ENCODE measurements around the gene PELO. TPM values are rescaled to one million over a fixed set of nuclear protein-coding genes. Genes with fewer than 3 reads are reported as not detected.

Gene PELO
- total and polyA plus RNA-seq, 3 donors from 2014 or later, result 9.0 to 10.6 (median 9.4) TPM

DNA sequence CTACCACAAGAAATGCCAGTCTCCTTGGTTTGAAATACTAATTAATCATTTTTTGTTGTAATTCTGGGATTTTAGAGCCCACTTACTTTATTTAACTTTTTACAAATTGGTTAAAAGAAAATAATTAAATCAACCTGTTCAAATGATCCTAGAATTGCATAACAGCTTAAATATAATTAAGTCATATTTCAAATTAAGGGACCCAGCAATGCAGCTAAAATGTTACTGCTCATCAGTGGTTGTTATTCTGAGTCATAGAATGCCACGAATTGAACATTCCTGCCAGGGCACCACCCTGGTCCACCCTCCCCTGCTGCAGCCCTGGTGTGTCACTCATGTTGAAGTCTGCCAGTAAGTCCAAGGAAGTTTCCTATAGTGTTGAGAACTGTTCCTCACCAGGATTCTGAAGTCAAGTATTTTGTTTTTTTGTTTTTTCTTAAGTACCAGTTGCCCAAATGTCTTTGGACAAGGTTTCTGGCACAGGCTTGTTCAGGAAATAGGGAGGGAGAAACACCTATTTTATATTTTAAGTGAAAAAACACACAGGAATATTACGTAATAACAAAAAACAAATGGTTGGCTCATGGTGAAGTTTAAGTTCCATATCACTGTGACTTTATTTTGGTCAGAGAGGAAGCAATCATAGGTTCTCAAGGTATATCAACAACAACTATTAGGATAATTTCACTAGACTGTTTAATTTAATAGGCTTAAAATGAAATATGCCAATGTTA lies 4.3 kb upstream of the PELO start:
- Histone ChIP-seq H3K36me3 (ENCODE audit: low read depth, missing control alignments) (no peaks in the 10 kb centered on the region), H3K9me3 (no peaks in the 10 kb centered on the region), H3K27me3 (no peaks in the 10 kb centered on the region), H3K4me3 (no peak overlapping the region), H3K27ac (no peak overlapping the region), H3K4me1 (no peaks in the 10 kb centered on the region)
- no peak for DNase-seq
- 84% methylated on average over 2 of the region's 2 CpGs for WGBS, 2 donors
- TF ChIP-seq, protein P1, sequence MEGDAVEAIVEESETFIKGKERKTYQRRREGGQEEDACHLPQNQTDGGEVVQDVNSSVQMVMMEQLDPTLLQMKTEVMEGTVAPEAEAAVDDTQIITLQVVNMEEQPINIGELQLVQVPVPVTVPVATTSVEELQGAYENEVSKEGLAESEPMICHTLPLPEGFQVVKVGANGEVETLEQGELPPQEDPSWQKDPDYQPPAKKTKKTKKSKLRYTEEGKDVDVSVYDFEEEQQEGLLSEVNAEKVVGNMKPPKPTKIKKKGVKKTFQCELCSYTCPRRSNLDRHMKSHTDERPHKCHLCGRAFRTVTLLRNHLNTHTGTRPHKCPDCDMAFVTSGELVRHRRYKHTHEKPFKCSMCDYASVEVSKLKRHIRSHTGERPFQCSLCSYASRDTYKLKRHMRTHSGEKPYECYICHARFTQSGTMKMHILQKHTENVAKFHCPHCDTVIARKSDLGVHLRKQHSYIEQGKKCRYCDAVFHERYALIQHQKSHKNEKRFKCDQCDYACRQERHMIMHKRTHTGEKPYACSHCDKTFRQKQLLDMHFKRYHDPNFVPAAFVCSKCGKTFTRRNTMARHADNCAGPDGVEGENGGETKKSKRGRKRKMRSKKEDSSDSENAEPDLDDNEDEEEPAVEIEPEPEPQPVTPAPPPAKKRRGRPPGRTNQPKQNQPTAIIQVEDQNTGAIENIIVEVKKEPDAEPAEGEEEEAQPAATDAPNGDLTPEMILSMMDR (IDR thresholded peaks at IDR 0.05), result no peak
- TF ChIP-seq POLR2A (IDR thresholded peaks at IDR 0.05), result no peak
- intact Hi-C loops (cut with DNase I; ENCODE audit: low total_unique reads), result no loop called here

DNA sequence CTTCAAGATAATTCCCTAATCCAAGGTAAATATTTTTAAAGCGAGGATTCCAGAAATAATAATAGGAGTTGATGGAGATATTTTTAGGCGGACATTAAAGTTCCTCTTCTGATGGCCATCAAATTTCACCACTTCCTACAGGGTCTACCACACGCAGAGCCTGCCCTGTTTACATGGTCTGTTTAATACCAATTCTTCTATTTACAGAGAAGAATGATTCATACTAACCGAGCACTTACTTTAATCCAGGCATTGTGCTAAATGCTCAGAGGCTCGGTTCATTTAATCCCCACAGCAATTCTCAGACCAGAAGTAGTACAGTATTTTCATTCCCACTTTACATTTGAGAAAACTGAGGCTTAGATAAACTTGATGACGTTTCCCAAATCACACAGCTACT lies 3.0 kb upstream of the PELO start:
- no peaks in the 10 kb centered on the region for H3K36me3 ChIP-seq (ENCODE audit: low read depth, missing control alignments)
- intact Hi-C loops (cut with DNase I; ENCODE audit: low total_unique reads), result no loop called here
- no peak for DNase-seq
- no peaks in the 10 kb centered on the region for H3K27me3 ChIP-seq
- no peak overlapping the region for H3K27ac ChIP-seq
- TF ChIP-seq, protein P1 (IDR thresholded peaks at IDR 0.05), result no peak
- no peak for TF ChIP-seq POLR2A (IDR thresholded peaks at IDR 0.05)
- H3K9me3 ChIP-seq, result no peaks in the 10 kb centered on the region
- WGBS, 2 donors, result 88 to 89% methylated on average over 6 of the region's 6 CpGs
- no peak overlapping the region for H3K4me3 ChIP-seq
- H3K4me1 ChIP-seq, result no peaks in the 10 kb centered on the region

DNA sequence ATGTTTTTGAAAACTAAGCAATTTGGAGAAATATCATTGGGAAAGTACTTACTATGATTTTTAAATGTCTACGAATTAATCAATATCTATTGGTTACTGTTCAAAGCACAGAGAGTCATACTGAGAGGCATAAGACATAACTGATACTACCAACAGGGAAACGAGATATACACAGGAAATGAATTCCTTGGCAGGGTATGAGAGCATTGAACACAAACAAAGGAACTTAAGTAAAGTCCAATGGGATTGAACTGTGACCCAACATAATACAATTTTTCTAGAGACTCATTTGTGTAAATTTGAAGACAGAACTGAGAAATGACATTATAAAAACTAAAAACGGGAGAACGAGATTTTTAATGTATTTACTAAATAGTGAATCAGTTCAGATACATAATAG lies 1.3 kb upstream of the PELO start:
- H3K27ac ChIP-seq, result peak overlapping the region in 1 of 2 donors; percentile 23
- intact Hi-C loops (cut with DNase I; ENCODE audit: low total_unique reads), result no loop called here
- no peak overlapping the region for H3K4me3 ChIP-seq
- no peaks in the 10 kb centered on the region for H3K9me3 ChIP-seq
- 38 to 47% methylated on average over 4 of the region's 4 CpGs for WGBS, 2 donors
- DNase-seq, result no peak
- no peaks in the 10 kb centered on the region for H3K27me3 ChIP-seq
- H3K36me3 ChIP-seq (ENCODE audit: low read depth, missing control alignments), result no peaks in the 10 kb centered on the region
- H3K4me1 ChIP-seq, result no peaks in the 10 kb centered on the region
- TF ChIP-seq POLR2A (IDR thresholded peaks at IDR 0.05), result no peak
- TF ChIP-seq, protein P1 (IDR thresholded peaks at IDR 0.05), result no peak

DNA sequence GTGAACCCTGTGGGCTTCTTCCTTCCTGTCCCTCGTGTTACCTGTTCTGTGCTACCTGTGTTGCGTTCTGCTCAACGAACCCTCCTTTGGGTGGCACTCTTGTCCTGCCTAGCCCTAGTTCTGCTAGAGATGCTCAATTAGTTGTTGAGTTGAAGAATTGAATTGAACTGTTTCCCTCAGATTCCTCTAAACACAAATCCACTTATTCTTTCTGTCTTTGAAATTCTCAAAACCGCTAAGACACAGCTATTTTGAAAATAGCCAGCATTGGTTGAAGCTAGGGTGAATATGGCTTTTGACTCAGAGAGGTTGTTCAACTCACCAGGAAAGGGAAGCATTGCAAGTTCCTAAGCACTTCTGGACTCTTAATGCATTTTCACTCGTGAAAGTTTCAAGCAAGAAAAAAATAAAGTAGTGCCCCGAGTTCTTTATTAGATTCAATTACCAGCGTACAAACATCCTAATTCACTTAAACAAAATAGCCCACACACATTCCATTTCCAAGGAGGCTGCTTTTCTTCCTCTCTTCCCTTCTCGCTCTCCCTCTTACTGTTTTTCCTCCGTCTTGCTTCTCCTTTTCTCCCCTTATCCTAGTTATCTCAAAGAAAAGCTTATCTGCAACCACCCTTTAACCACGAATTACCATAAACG lies 642 bp upstream of the PELO start:
- no peak for TF ChIP-seq POLR2A (IDR thresholded peaks at IDR 0.05)
- TF ChIP-seq, protein P1 (IDR thresholded peaks at IDR 0.05), result no peak
- Histone ChIP-seq H3K27me3 (no peaks in the 10 kb centered on the region), H3K9me3 (no peaks in the 10 kb centered on the region), H3K36me3 (ENCODE audit: low read depth, missing control alignments) (no peaks in the 10 kb centered on the region), H3K27ac (peak overlapping the region; percentile 64 to 87), H3K4me1 (no peaks in the 10 kb centered on the region), H3K4me3 (peak overlapping the region; percentile 53 to 70)
- intact Hi-C loops (cut with DNase I; ENCODE audit: low total_unique reads), result no loop called here
- WGBS, 2 donors, result 4 to 5% methylated on average over 11 of the region's 11 CpGs
- DNase-seq, result no peak

DNA sequence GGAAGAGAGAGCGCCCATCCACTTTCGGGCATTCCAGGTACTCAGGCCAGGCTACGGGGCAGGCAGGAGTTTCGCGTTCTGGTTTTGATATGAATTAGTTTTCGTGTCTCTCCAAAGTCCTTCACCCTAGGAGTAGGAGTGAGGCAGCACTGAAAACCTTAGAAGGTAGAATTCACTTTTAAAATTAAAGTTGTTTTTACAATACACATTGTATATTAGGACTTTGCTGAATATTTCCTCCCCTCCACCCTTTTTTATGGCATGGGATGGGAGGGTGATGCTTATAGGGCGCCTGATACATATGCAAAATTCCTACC lies 747 bp downstream of the PELO start:
- WGBS, 2 donors, result 7% methylated on average over 6 to 7 of the region's 7 CpGs
- intact Hi-C loops (cut with DNase I; ENCODE audit: low total_unique reads), result no loop called here
- no peaks in the 10 kb centered on the region for H3K36me3 ChIP-seq (ENCODE audit: low read depth, missing control alignments)
- no peaks in the 10 kb centered on the region for H3K4me1 ChIP-seq
- no peaks in the 10 kb centered on the region for H3K27me3 ChIP-seq
- peak overlapping the region; percentile 53 to 70 for H3K4me3 ChIP-seq
- DNase-seq, result no peak
- no peak for TF ChIP-seq POLR2A (IDR thresholded peaks at IDR 0.05)
- H3K9me3 ChIP-seq, result no peaks in the 10 kb centered on the region
- H3K27ac ChIP-seq, result peak overlapping the region; percentile 64 to 87

Measured in testis (tissue), 3 donors.